Measurements from ENCODE around the gene FGD3. TPM values are rescaled to one million over a fixed set of nuclear protein-coding genes. Genes with fewer than 3 reads are reported as not detected.

Gene FGD3
- total and polyA plus RNA-seq, 2 of the 8 experiments (the other 6 are each of a cell fraction or from before 2014, with no cell fraction given), result 1.4 to 1.9 TPM

- no peak overlapping the region for H3K4ac ChIP-seq (replicated peaks; ENCODE audit: insufficient read length, low read depth, low read length)
- DNase-seq (ENCODE audit: low read depth in 1 of 2, low spot score in 2 of 2) (no peak), FAIRE-seq (no peak)
- H3K27ac ChIP-seq (ENCODE audit: low read depth, low read length), result no peak overlapping the region
- H3K56ac ChIP-seq (replicated peaks; ENCODE audit: insufficient read length, low read depth, low read length), result no peak overlapping the region
- H2BK20ac ChIP-seq (ENCODE audit: low read length), result no peak overlapping the region
- no peak overlapping the region for H4K8ac ChIP-seq (ENCODE audit: extremely low read depth, insufficient read depth, low read length)
- no peak overlapping the region for H2BK120ac ChIP-seq (replicated peaks; ENCODE audit: low read depth, low read length)
- H3K23me2 ChIP-seq (ENCODE audit: low read depth, low read length), result peaks cover 1% of the 10 kb centered on the region; the same call in 1 of the 2 replicates
- no peak overlapping the region for H2AFZ ChIP-seq (ENCODE audit: low read length)
- no peak overlapping the region for H3K9ac ChIP-seq (replicated peaks in 1 of 4; ENCODE audit: extremely low read depth in 1 of 4, low read depth in 3 of 4, low read length in 3 of 4)
- H4K20me1 ChIP-seq (replicated peaks in 1 of 2; ENCODE audit: control insufficient read depth in 1 of 2, insufficient read depth in 2 of 2, low read length in 2 of 2), result no peaks in the 10 kb centered on the region
- no peaks in the 10 kb centered on the region for H3K79me1 ChIP-seq (ENCODE audit: low read depth, low read length)
- no peaks in the 10 kb centered on the region for H3K79me2 ChIP-seq (ENCODE audit: control insufficient read depth in 1 of 2, insufficient read depth in 2 of 2, low read length in 2 of 2)
- no peak overlapping the region for H3K18ac ChIP-seq (ENCODE audit: extremely low read depth, low read length)
- H4K5ac ChIP-seq (ENCODE audit: insufficient read length, low read depth, low read length), result no peak overlapping the region
- H2AK5ac ChIP-seq (ENCODE audit: low read depth, low read length), result no peak overlapping the region
- H3K4me1 ChIP-seq (replicated peaks in 1 of 4; ENCODE audit: control insufficient read depth in 3 of 4, insufficient read depth in 4 of 4, low read length in 3 of 4), result no peaks in the 10 kb centered on the region; a peak in 1 of 7 replicates
- ChIA-PET POLR2A (ENCODE audit: partially characterized antibody) (interaction anchor here (1.1 kb wide), 1 partner anchor 36 kb away, joined by 3 read pairs; no protein-coding TSS in a partner anchor), CTCF (ENCODE audit: partially characterized antibody) (interaction anchor here (0.6 to 3.9 kb wide), 5 partner anchors 12 to 1108 kb away, joined by 3 to 28 read pairs (median 3); no protein-coding TSS in a partner anchor)
- H3K4me3 ChIP-seq (ENCODE audit: extremely low read depth in 1 of 4, insufficient read depth in 2 of 4, low read depth in 3 of 4, low read length in 4 of 4), result no peak overlapping the region
- no peaks in the 10 kb centered on the region; a peak in 1 of 7 replicates for H3K27me3 ChIP-seq (replicated peaks in 1 of 4; ENCODE audit: control insufficient read depth in 3 of 4, extremely low read depth in 1 of 4, insufficient read depth in 3 of 4, low read length in 3 of 4)
- H2BK12ac ChIP-seq (ENCODE audit: low read depth, low read length), result no peak overlapping the region
- no peaks in the 10 kb centered on the region for H3K9me3 ChIP-seq (ENCODE audit: insufficient read depth in 2 of 2, low read depth in 1 of 2, low read length in 1 of 2)
- H2BK5ac ChIP-seq (ENCODE audit: low read depth, low read length), result no peak overlapping the region
- H3K23ac ChIP-seq (ENCODE audit: insufficient read length), result no peak overlapping the region
- no peak overlapping the region for H4K91ac ChIP-seq (replicated peaks; ENCODE audit: insufficient read length, low read length)
- no peaks in the 10 kb centered on the region for H3K36me3 ChIP-seq (ENCODE audit: control insufficient read depth in 2 of 4, insufficient read depth in 4 of 4, low read length in 3 of 4)
- H3K14ac ChIP-seq (ENCODE audit: insufficient read length), result no peak overlapping the region
- H3K4me2 ChIP-seq (ENCODE audit: insufficient read depth in 1 of 2, low read depth in 2 of 2, low read length in 2 of 2), result no peak overlapping the region
- no peak overlapping the region for H2BK15ac ChIP-seq (ENCODE audit: low read length)
- 78% methylated on average over 4 of the region's 4 CpGs; no CpG with 5 or more reads in 1 of the 2 experiments for WGBS, 2 experiments (ENCODE audit: extremely low coverage in 1 of 2, insufficient coverage in 1 of 2, insufficient read length in 1 of 2, insufficient replicate concordance in 2 of 2, low coverage in 1 of 2, low lambda C conversion rate in 2 of 2, missing lambda C conversion rate in 1 of 2)
- TF ChIP-seq CBX8 (IDR thresholded peaks at IDR 0.05; ENCODE audit: borderline replicate concordance, low read depth, low read length) (no peak), POLR2A (IDR thresholded peaks at IDR 0.05; ENCODE audit: control extremely low read depth in 1 of 2, low read depth in 2 of 2, low read length in 2 of 2) (no peak), RXRA (IDR thresholded peaks at IDR 0.05; ENCODE audit: insufficient read depth, low read depth, low read length) (no peak), CTCF (IDR thresholded peaks at IDR 0.05; ENCODE audit: control extremely low read depth in 1 of 3, insufficient read depth in 1 of 3, low read depth in 1 of 3, low read length in 3 of 3) (no peak), YY1 (IDR thresholded peaks at IDR 0.05; ENCODE audit: low read depth, low read length) (no peak), CHD2 (IDR thresholded peaks at IDR 0.05; ENCODE audit: low read length) (no peak), KDM5A (IDR thresholded peaks at IDR 0.05; ENCODE audit: low read length) (no peak), KDM4A (IDR thresholded peaks at IDR 0.05; ENCODE audit: low read depth, low read length, severe bottlenecking) (no peak), RFX5 (IDR thresholded peaks at IDR 0.05; ENCODE audit: borderline replicate concordance, low read depth, low read length) (no peak), ASH2L (IDR thresholded peaks at IDR 0.05; ENCODE audit: low read length) (no peak), POU5F1 (IDR thresholded peaks at IDR 0.05; ENCODE audit: low read depth, low read length) (no peak), SIN3A (conservative IDR thresholded peaks at IDR 0.05 in 1 of 2, IDR thresholded peaks at IDR 0.05 in 1 of 2; ENCODE audit: low read depth in 1 of 2, low read length in 2 of 2) (no peak)
Measured at GRCh38 chr9:93024646-93024910, 77.3 kb downstream of the FGD3 start.

Measured in H1 (cell line).